GM18517 (cell line): ENCODE measurements around the gene ALAD.
"Not testable (repeated sequence)": the region's sequence is repeated elsewhere in the genome, so short reads cannot be mapped to it uniquely, and the experiment has no call there.

Source experiments
- ATAC-seq: cut with Tn5 transposase; IDR thresholded peaks from one replicate; pipeline ENCODE4 v1.9.1; 2021; ENCODE audit warnings: mild to moderate bottlenecking, moderate library complexity; ENCODE audit not compliant: unreplicated experiment

The ALAD gene

GRCh38 chr9:113399646-113400200 lies 1.4 kb downstream of the ALAD start:
- no peak for ATAC-seq

- ATAC-seq, result no peak
Measured at GRCh38 chr9:113398796-113399195, 2.3 kb downstream of the ALAD start.

- ATAC-seq, result no peak
Measured at GRCh38 chr9:113397203-113397631, 3.9 kb downstream of the ALAD start.

- no peak for ATAC-seq
Measured at GRCh38 chr9:113395000-113395861, 5.9 kb downstream of the ALAD start.

- ATAC-seq, result no peak
Measured at GRCh38 chr9:113393281-113393680, 7.8 kb downstream of the ALAD start.

GRCh38 chr9:113391917-113392316 lies 9.2 kb downstream of the ALAD start:
- no peak for ATAC-seq

- no peak for ATAC-seq
Measured at GRCh38 chr9:113390192-113390960, 10.7 kb downstream of the ALAD start.

- no peak for ATAC-seq
Measured at GRCh38 chr9:113389451-113389850, 11.6 kb downstream of the ALAD start.

GRCh38 chr9:113388833-113389232 lies 12.3 kb downstream of the ALAD start:
- no peak for ATAC-seq

GRCh38 chr9:113387560-113388230 lies 13.4 kb downstream of the ALAD start:
- no peak for ATAC-seq

GRCh38 chr9:113386571-113387393 lies 14.3 kb downstream of the ALAD start:
- ATAC-seq, result no peak

- ATAC-seq, result no peak
Measured at GRCh38 chr9:113381909-113382411, 19.1 kb downstream of the ALAD start.

GRCh38 chr9:113381441-113381840 lies 19.6 kb downstream of the ALAD start:
- not testable (repeated sequence) for ATAC-seq

- peak; percentile 64 for ATAC-seq
Measured at GRCh38 chr9:113380869-113381378, 20.2 kb downstream of the ALAD start.

GRCh38 chr9:113379829-113380210 lies 21.3 kb downstream of the ALAD start:
- ATAC-seq, result not testable (repeated sequence)

GRCh38 chr9:113379094-113379828 lies 21.8 kb downstream of the ALAD start:
- not testable (repeated sequence) for ATAC-seq

GRCh38 chr9:113376634-113377567 lies 24.2 kb downstream of the ALAD start, which contains the start of gene HDHD3:
HDHD3 (minus strand) TSS chr9:113376986; CDS start chr9:113374354, 2,632 bp downstream.
- ATAC-seq, result peak; percentile 73
